Measurements from ENCODE around the gene MS4A18. TPM values are rescaled to one million over a fixed set of nuclear protein-coding genes. Genes with fewer than 3 reads are reported as not detected.
"Not testable (repeated sequence)": the region's sequence is repeated elsewhere in the genome, so short reads cannot be mapped to it uniquely, and the experiment has no call there.

MS4A18 gene
- not detected for polyA plus RNA-seq (ENCODE audit: insufficient read length in 3 of 3)
- long read RNA-seq, donor 1 = 0 reads
- long read RNA-seq, donor 2 = 0 reads
- long read RNA-seq, donor 3 = 0 reads
- long read RNA-seq, donor 4 = 0 reads
- long read RNA-seq, donor 5 = 0 reads
- long read RNA-seq, donor 6 = 0 reads
- long read RNA-seq, donor 7 = 0 reads
- long read RNA-seq, donor 8 = 0 reads
- long read RNA-seq, donor 9 = 0 reads
- long read RNA-seq, donor 10 = 0 reads
- long read RNA-seq, donor 11 = 0 reads
- long read RNA-seq, donor 12 = 0 reads
- long read RNA-seq, donor 13 = 0 reads
- long read RNA-seq, donor 14 = 0 reads
- long read RNA-seq, donor 15 = 0 reads
- long read RNA-seq, donor 16 = 0 reads

DNA sequence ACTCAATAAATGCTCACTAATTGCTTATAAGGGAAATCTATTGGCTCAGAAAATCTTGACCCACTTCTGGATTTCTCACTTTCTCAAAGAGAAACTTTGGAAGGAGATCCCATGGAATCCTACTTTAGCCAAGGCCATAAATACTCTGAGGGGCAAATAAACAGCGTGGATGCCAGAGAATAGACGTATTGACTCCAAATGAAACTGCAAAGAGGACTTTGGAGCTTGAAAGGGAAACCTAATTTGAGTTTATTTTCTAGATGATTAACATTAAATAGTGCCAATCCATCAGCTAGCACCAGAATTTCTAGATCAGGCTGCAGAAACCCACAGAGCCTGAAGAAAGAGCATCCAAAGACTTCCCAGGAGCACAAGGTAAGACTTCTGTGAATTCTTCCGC, at the start of gene MS4A18:
MS4A18 (plus strand) TSS at position 301 of the 400 bp plus-strand sequence.
- no peak for DNase-seq (ENCODE audit: extremely low read depth in 1 of 11, low read depth in 9 of 11, low spot score in 4 of 11)

DNA sequence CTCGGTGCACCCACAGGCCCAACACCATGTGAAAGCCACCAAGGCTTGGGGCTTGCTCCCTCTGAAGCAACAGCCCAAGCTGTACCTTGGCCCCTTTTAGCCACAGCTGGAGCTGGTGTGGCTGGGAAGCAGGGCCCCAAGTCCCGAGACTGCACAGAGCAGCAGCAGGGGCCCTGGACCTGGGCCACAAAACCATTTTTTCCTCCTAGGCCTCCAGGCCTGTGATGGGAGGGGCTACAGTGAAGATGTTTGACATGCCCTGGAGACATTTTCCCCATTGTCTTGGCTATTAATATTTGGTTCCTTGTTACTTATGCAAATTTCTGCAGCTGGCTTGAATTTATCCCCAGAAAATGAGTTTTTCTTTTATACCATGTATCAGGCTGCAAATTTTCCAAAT, 46.3 kb upstream of the MS4A18 start:
- not testable (repeated sequence) for DNase-seq (ENCODE audit: extremely low read depth in 1 of 11, low read depth in 9 of 11, low spot score in 4 of 11)

DNA sequence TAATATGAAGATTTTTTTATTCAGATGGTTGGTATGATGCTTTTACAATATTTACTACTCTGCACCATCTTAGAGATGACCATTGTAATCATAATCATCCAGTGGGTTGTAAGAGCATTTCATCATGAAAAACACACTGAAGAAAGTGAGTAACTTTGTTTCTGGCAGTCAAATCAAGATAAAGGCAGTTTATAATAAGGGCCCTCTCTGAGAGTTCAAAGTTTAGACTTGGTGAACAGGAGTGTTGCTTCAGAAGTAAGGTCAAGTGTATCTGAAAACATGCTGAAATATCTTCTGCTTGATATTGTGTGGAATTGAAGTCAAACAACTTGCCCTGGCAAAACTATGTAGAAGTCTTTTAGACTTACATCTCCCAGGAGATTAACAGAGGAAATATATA, 44.6 kb upstream of the MS4A18 start:
- DNase-seq (ENCODE audit: extremely low read depth in 1 of 11, low read depth in 9 of 11, low spot score in 4 of 11) = no peak

DNA sequence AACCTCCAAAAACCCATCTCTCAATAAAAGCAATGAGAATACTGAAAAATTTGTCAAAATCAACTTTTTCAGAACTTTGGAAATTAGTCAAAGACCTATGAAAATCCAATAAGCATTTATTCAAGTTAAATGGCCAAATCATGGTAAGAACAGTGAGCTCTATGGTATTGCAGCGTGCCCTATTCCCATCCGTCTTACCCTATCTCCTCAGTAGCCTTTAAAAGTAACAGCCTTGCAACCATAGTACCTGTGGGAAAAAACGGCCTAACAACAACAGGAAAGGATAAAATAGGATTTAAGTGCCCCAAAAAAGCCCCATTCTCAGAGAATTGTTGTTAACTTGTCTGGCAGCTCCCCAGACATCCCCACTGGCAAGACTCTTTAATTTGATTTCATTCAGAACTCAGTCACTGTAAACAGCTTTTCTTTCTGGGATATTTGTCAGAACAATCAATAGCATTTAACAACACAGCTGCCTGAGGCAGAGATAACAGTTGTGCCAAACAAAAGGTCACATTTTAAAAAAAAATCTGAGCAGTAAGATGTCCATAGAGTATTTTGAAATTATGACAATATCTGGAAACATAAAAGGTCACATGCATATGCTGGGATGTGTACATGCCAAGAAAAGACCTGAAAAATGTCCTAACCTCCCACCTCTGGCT, 43.9 kb upstream of the MS4A18 start:
- no peak for DNase-seq (ENCODE audit: extremely low read depth in 1 of 11, low read depth in 9 of 11, low spot score in 4 of 11)

DNA sequence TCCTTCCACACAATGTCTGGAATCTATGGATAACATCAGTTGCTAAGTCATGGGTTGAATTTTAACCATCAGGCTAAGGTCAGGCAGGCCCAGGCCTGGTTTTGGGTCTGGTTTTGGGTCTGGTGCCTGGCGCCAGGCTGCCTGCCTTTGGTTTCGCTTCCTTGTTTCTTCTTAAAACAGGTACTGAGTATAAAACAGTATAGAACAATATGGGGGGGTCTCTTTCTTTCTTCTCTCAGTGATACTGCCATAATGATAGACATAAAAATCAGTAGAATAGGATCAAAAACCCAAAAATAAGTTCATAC, 40.0 kb upstream of the MS4A18 start:
- not testable (repeated sequence) for DNase-seq (ENCODE audit: extremely low read depth in 1 of 11, low read depth in 9 of 11, low spot score in 4 of 11)

DNA sequence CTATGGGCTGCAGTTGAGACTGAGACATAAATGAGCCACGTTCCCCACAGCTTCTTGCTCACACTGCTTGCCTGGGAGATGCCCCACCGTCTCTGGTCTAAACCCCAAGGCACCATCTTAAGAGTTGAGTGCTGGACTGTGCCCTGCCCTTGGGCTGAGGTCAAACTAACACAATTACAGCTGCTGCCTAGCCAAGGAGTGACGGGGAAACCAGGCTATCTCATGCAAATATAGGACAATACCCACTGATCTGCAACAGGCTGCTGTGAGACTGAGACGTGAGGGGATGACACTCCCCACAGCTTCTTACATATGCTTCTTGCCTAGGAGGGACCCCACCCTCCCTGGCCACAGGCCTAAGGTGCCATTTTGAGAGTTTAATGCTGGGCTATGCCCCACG, 32.9 kb upstream of the MS4A18 start:
- no peak for DNase-seq (ENCODE audit: extremely low read depth in 1 of 11, low read depth in 9 of 11, low spot score in 4 of 11)

DNA sequence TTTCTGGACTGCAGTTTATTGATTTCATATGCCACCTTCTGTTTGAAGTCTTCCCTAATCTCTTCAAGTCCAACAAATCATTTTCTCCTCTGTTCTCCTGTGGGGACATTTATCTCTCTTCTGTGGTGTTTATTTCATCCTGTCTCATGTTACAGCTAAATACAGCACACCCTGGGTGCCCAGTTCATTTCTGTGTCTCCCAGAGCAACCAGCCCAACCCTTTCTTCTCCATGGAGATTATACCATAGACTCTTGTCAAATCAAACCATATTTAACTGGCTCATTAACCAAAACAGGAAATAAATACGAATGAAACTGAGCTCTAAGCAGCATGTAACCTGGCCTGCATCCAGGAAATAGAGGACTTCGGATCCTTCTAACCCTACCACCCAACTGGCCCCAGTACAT, 25.2 kb upstream of the MS4A18 start, which contains the start of gene MS4A8:
MS4A8 (plus strand) TSS at position 329 of the 408 bp plus-strand sequence. CDS start 1,249 bp downstream, outside the sequence.
- peak in 1 of 11 donors; percentile 12 for DNase-seq (ENCODE audit: extremely low read depth in 1 of 11, low read depth in 9 of 11, low spot score in 4 of 11)

DNA sequence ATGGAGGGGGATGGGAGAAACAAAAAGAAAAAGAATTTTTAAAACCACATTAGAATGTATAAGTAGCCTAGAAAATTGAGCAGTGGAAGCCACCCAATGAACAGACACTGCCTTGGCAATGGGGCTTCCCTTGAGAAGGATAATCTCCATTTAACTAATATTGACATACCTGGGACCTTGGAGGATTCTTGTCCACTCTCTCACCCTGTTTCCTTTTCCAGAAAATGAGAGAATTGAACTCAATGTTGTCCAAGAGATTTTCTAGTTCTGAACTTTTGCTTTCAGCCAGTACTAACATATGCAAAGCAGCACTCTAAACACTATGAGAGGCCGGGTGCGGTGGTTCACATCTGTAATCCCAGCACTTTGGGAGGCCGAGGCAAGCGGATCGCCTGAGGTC, 24.6 kb upstream of the MS4A18 start:
- no peak for DNase-seq (ENCODE audit: extremely low read depth in 1 of 11, low read depth in 9 of 11, low spot score in 4 of 11)

DNA sequence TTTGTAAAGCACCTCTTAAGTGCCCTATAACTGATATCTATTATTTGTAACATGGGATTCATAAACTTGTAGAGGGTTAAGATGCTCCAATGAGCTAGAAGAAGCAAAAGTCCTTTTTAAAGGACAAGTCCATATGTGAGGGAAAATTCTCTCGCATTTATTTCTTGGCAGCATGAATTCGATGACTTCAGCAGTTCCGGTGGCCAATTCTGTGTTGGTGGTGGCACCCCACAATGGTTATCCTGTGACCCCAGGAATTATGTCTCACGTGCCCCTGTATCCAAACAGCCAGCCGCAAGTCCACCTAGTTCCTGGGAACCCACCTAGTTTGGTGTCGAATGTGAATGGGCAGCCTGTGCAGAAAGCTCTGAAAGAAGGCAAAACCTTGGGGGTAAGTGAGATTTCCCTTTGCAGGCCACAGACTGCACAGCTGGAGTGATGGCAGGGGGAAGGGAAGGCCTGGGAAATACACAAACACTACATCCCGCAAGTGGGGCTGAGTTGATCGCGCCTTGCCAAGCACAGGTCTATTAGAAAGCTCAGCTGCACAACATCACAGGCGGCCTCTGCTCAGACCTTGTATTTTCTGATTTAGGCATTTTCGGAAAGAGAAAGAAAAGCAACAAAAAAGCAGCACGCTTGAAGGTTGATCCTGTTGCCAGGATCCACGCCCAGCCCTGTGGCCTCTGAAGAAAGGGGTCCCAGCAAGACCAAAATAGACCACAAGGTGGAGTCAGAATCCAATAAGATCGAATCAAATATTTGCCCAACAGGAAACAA, 23.6 kb upstream of the MS4A18 start:
- peak in 7 of 11 donors; percentile 2 to 25 (median 12) for DNase-seq (ENCODE audit: extremely low read depth in 1 of 11, low read depth in 9 of 11, low spot score in 4 of 11)

DNA sequence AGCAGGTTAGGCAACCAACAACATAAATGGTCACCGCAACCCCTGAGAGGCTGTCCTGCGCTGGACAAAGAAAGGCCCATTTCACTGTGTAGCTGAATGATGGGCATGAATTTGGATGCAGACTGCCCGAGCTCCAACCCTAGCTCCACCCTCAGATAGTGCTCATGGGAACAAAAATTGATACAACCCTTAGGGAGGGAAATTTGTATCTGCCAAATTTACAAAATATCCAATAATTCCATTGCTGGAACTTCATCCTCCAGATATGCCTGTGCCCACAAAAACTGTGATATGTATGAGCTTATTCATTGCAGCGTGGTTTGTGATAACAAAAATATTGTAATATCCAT, 23.1 kb upstream of the MS4A18 start:
- peak in 1 of 11 donors; percentile 4 for DNase-seq (ENCODE audit: extremely low read depth in 1 of 11, low read depth in 9 of 11, low spot score in 4 of 11)

DNA sequence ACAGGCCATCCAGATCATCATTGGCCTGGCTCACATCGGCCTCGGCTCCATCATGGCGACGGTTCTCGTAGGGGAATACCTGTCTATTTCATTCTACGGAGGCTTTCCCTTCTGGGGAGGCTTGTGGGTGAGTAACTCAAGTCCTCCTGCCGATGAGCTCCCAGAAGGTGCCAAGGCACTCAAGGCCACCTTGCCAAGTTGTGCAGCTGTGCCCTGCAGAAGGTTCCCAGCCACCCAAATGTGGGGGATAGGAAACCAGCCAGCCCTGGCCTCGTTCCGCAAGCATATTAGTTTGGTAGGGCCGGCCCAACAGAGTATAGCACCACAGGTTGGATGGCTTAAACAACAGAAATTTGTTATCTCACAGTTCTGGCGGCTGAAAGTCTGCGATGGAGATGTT, 21.1 kb upstream of the MS4A18 start:
- no peak for DNase-seq (ENCODE audit: extremely low read depth in 1 of 11, low read depth in 9 of 11, low spot score in 4 of 11)

DNA sequence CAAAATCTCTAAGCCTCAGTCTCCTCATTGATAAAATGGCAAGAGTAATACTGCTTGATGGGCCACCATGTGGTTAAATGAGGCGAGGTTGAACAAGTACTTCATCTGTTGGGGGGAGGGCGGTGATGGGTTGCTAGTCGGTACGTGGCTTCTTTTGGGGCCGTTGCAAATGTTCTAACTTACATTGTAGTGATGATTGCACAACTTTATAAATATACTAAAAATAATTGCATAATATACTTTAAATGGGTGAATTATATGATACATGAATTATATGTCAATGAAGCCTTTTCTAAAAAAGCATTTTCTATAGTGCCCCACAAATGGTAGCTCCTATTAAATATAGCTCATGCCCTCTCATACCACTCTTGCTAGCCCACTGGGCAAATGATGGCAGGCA, 18.6 kb upstream of the MS4A18 start:
- DNase-seq (ENCODE audit: extremely low read depth in 1 of 11, low read depth in 9 of 11, low spot score in 4 of 11) = no peak

DNA sequence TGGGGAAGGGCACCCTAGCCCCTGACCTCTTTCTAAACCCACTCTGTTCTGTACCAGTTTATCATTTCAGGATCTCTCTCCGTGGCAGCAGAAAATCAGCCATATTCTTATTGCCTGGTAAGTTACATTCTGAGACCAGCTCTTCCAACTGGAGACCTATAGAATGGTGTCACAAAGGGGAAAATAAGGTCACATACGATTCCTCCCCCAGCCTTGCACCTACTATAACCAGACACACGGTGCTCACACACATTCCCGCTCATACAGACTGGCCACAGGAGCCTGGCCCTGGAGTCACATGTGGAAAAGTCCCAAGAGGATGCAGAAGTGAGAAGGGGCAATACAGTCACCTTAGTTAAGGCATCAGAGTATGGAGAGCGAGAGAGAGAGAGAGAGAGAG, 17.6 kb upstream of the MS4A18 start:
- no peak for DNase-seq (ENCODE audit: extremely low read depth in 1 of 11, low read depth in 9 of 11, low spot score in 4 of 11)

DNA sequence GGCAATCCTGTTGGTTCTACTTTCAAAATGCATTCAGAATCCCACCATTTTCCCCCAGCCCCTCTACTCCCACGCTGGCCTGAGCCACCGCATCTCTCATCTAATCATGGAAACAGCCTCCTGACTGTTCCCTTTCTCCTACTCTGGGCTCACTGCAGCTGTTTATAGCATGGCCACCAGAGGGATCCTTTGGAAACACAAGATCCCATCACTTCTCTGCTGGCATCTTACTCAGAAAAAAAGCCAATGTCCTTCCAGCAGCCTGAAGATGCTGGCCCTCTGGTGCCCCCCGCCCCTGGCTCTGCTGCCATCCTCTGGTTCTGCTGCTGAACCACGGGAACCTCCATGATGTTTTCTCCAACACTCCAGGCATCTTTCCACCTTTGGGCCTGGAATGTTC, 14.0 kb upstream of the MS4A18 start:
- DNase-seq (ENCODE audit: extremely low read depth in 1 of 11, low read depth in 9 of 11, low spot score in 4 of 11) = no peak

DNA sequence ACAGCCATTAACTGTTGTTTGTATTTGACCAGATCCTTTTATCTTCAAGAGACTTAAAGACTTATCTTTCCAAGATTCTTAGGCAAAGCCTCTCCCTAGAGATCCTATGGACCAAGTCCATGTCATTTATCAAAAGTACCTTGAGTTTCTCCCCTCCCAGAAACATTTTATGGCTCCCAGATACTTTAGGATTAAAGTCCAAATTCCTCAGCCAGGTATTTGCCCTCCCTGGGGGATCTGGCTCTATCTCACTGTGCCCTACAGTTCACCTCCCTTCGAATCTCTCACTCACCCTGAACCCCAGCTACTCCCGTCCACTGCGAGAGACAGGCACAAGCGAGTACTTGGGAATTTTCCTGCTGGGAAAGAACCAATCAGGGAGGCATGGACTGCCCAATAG, 13.2 kb upstream of the MS4A18 start:
- no peak for DNase-seq (ENCODE audit: extremely low read depth in 1 of 11, low read depth in 9 of 11, low spot score in 4 of 11)

DNA sequence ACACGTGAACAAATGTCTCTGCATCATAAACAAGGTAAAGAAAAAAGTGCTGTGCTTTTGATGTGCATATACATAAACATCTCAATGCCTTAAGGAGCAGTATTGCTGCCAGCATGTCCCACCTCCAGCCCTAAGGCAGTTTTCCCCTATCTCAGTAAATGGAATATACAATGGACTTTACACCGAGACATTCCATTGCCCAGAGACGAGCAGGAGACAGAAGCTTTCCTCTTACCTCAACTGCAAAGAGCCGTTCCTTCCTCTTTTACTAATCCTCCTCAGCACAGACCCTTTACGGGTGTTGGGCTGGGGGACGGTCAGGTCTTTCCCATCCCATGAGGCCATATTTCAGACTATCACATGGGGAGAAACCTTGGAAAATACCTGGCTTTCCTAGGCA, 11.1 kb upstream of the MS4A18 start:
- DNase-seq (ENCODE audit: extremely low read depth in 1 of 11, low read depth in 9 of 11, low spot score in 4 of 11) = not testable (repeated sequence)

DNA sequence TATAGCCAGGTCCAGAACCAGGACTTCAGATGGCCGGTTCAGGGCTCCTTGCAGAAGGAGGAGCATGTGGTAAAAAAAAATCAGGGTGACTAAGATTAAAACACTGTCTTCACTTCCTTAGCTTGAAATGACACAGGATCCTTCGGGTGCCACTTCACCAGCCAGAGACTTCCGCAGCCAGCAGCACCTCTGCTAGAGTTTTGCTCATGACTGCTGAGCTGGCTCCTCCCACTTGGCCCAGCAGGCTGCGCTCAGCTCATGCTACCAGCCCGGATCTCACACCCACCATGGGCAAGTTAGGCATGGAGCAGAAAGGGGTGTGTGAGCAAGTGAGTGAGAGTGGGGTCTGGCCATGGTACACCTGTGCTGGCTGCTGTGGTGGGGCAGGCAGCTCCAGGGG, 6.6 kb upstream of the MS4A18 start:
- no peak for DNase-seq (ENCODE audit: extremely low read depth in 1 of 11, low read depth in 9 of 11, low spot score in 4 of 11)

DNA sequence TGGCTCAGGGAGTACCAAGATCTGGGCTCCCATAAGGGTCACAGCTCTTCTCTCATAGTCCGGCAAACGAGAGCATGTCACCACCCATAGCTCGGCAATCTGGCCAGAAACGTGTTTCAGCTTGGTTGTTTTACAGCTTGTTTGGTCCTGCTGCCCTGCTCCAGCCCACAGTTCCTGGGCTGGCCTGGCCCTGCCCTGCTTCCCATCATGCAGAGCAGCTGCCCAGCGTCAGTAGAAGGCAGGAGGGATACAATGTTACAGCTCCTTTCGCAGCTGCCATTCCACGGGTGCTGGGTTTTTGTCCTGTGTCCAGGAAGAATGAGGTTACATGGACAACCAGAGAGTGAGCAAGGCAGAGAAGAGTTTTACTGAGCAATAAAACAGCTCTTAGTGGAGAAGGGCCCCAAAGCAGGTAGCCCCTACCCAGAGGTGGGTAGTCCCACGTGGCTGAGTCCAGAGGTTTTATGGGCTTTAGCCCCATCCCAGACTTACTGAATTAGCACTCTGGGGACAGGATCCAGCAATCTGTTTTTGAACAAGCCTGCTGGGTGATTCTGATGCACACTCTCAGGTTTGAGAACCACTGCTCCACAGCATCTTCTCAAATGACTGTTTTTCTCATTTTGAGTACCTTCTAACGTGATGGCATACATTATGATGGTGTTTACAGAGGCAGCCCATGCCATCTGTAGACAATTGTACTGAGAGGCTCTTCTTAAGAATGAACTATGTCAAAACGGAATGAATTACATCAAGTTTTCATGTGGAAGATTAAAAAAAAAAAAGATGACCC, 5.8 kb upstream of the MS4A18 start:
- DNase-seq (ENCODE audit: extremely low read depth in 1 of 11, low read depth in 9 of 11, low spot score in 4 of 11) = no peak

DNA sequence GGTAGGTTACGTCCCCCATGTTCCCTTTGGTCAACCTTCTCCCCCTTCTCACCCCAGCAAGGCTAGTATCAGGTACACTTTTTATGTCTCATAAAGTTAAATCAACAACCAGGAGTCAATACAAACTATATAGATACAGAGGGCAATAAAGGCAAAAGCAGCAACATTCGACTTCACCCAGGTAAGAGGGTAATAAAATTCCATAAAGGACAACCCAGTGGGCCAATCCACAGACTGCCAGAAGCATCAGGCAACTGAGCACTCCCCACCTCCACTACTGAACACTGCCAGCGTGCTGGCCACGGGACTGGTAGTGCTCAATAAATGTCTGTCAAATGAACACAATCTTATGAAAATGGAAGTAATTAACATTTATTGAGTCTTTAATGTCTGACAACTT, 5.1 kb upstream of the MS4A18 start:
- DNase-seq (ENCODE audit: extremely low read depth in 1 of 11, low read depth in 9 of 11, low spot score in 4 of 11) = no peak
